ENCODE measurements around the gene DSCAM.
"Not testable (repeated sequence)": the region's sequence is repeated elsewhere in the genome, so short reads cannot be mapped to it uniquely, and the experiment has no call there.

DSCAM gene

GRCh38 chr21:40337981-40338380 lies 509.0 kb downstream of the DSCAM start:
- DNase-seq (ENCODE audit: low read depth in 2 of 3, low spot score in 1 of 3): no peak

- no peak for DNase-seq (ENCODE audit: low read depth in 2 of 3, low spot score in 1 of 3)
Measured at GRCh38 chr21:40335704-40336103, 511.3 kb downstream of the DSCAM start.

- no peak for DNase-seq (ENCODE audit: low read depth in 2 of 3, low spot score in 1 of 3)
Measured at GRCh38 chr21:40334159-40334558, 512.8 kb downstream of the DSCAM start.

GRCh38 chr21:40333731-40334130 lies 513.2 kb downstream of the DSCAM start:
- no peak for DNase-seq (ENCODE audit: low read depth in 2 of 3, low spot score in 1 of 3)

- DNase-seq (ENCODE audit: low read depth in 2 of 3, low spot score in 1 of 3): no peak
Measured at GRCh38 chr21:40331804-40332203, 515.2 kb downstream of the DSCAM start.

GRCh38 chr21:40331172-40331571 lies 515.8 kb downstream of the DSCAM start:
- DNase-seq (ENCODE audit: low read depth in 2 of 3, low spot score in 1 of 3): no peak

- no peak for DNase-seq (ENCODE audit: low read depth in 2 of 3, low spot score in 1 of 3)
Measured at GRCh38 chr21:40324389-40324788, 522.6 kb downstream of the DSCAM start.

- DNase-seq (ENCODE audit: low read depth in 2 of 3, low spot score in 1 of 3): not testable (repeated sequence)
Measured at GRCh38 chr21:40320718-40321117, 526.2 kb downstream of the DSCAM start.

GRCh38 chr21:40318371-40318770 lies 528.6 kb downstream of the DSCAM start:
- no peak for DNase-seq (ENCODE audit: low read depth in 2 of 3, low spot score in 1 of 3)

GRCh38 chr21:40316104-40316503 lies 530.9 kb downstream of the DSCAM start:
- no peak for DNase-seq (ENCODE audit: low read depth in 2 of 3, low spot score in 1 of 3)

- DNase-seq (ENCODE audit: low read depth in 2 of 3, low spot score in 1 of 3): no peak
Measured at GRCh38 chr21:40315626-40316025, 531.3 kb downstream of the DSCAM start.

- no peak for DNase-seq (ENCODE audit: low read depth in 2 of 3, low spot score in 1 of 3)
Measured at GRCh38 chr21:40313260-40313659, 533.7 kb downstream of the DSCAM start.

GRCh38 chr21:40300300-40300699 lies 546.7 kb downstream of the DSCAM start:
- no peak for DNase-seq (ENCODE audit: low read depth in 2 of 3, low spot score in 1 of 3)

- no peak for DNase-seq (ENCODE audit: low read depth in 2 of 3, low spot score in 1 of 3)
Measured at GRCh38 chr21:40299451-40299850, 547.5 kb downstream of the DSCAM start.

GRCh38 chr21:40294345-40294744 lies 552.6 kb downstream of the DSCAM start:
- DNase-seq (ENCODE audit: low read depth in 2 of 3, low spot score in 1 of 3): no peak

- DNase-seq (ENCODE audit: low read depth in 2 of 3, low spot score in 1 of 3): no peak
Measured at GRCh38 chr21:40291560-40291959, 555.4 kb downstream of the DSCAM start.

GRCh38 chr21:40284409-40284808 lies 562.5 kb downstream of the DSCAM start:
- no peak for DNase-seq (ENCODE audit: low read depth in 2 of 3, low spot score in 1 of 3)

GRCh38 chr21:40282912-40283886 lies 563.8 kb downstream of the DSCAM start:
- DNase-seq (ENCODE audit: low read depth in 2 of 3, low spot score in 1 of 3): no peak

GRCh38 chr21:40278345-40278744 lies 568.6 kb downstream of the DSCAM start:
- DNase-seq (ENCODE audit: low read depth in 2 of 3, low spot score in 1 of 3): no peak

- no peak for DNase-seq (ENCODE audit: low read depth in 2 of 3, low spot score in 1 of 3)
Measured at GRCh38 chr21:40276001-40276400, 571.0 kb downstream of the DSCAM start.

GRCh38 chr21:40272037-40272436 lies 574.9 kb downstream of the DSCAM start:
- no peak for DNase-seq (ENCODE audit: low read depth in 2 of 3, low spot score in 1 of 3)

GRCh38 chr21:40271164-40271563 lies 575.8 kb downstream of the DSCAM start:
- no peak for DNase-seq (ENCODE audit: low read depth in 2 of 3, low spot score in 1 of 3)

- DNase-seq (ENCODE audit: low read depth in 2 of 3, low spot score in 1 of 3): no peak
Measured at GRCh38 chr21:40270047-40270446, 576.9 kb downstream of the DSCAM start.

Measured in stimulated activated CD4-positive, alpha-beta T cell treated with anti-CD3 and anti-CD28 coated beads, Interleukin-12 subunit alpha, Interleukin-12 subunit beta, amount 100 ng/mL, for 48 hours (primary cell).